ENCODE measurements around the gene NUS1. TPM values are rescaled to one million over a fixed set of nuclear protein-coding genes. Genes with fewer than 3 reads are reported as not detected.
"Not testable (repeated sequence)": the region's sequence is repeated elsewhere in the genome, so short reads cannot be mapped to it uniquely, and the experiment has no call there.

The NUS1 gene
- total RNA-seq, 1 experiment from 2014 or later = 41.1 TPM

- intact Hi-C loops (cut with micrococcal nuclease; ENCODE audit: unreplicated experiment) = no loop called here
- H3K27me3 Mint-ChIP-seq (ENCODE audit: insufficient read depth, unreplicated experiment) = no peaks in the 10 kb centered on the region
- Histone ChIP-seq H3K4me1 (no peaks in the 10 kb centered on the region), H3K9me3 (no peaks in the 10 kb centered on the region), H3K4me3 (ENCODE audit: low read depth, low read length) (no peak overlapping the region), H3K36me3 (ENCODE audit: control insufficient read depth, insufficient read depth, low read length) (no peaks in the 10 kb centered on the region), H3K27me3 (replicated peaks; ENCODE audit: control insufficient read depth, insufficient read depth, low read length) (no peaks in the 10 kb centered on the region)
- peaks cover 9% of the 10 kb centered on the region for H3K9me3 Mint-ChIP-seq (ENCODE audit: unreplicated experiment)
- POLR2A ChIA-PET = no interaction called here
- no peak overlapping the region for H3K27ac Mint-ChIP-seq (ENCODE audit: unreplicated experiment)
- no peaks in the 10 kb centered on the region for H3K36me3 Mint-ChIP-seq (ENCODE audit: insufficient read depth, unreplicated experiment)
- BruUV-seq (replicated peaks) = no TSS peak
- no peak for DNase-seq
- no peak for TF ChIP-seq CTCF (IDR thresholded peaks at IDR 0.05; ENCODE audit: insufficient read depth in 1 of 2, low read depth in 1 of 2, low read length in 1 of 2, severe bottlenecking in 1 of 2, unreplicated experiment in 1 of 2)
- no peaks in the 10 kb centered on the region for H3K4me1 Mint-ChIP-seq (ENCODE audit: low read depth, unreplicated experiment)
- H3K4me3 Mint-ChIP-seq (ENCODE audit: unreplicated experiment) = no peak overlapping the region
- CTCF ChIA-PET = no interaction called here
These were observed 37.5 kb upstream of the NUS1 start for GRCh38 chr6:117637770-117638169.

GRCh38 chr6:117642976-117643375 lies 32.3 kb upstream of the NUS1 start:
- H3K4me3 Mint-ChIP-seq (ENCODE audit: unreplicated experiment) = no peak overlapping the region
- ChIA-PET CTCF (no interaction called here), POLR2A (no interaction called here)
- no peak overlapping the region for H3K27ac Mint-ChIP-seq (ENCODE audit: unreplicated experiment)
- Histone ChIP-seq H3K27me3 (replicated peaks; ENCODE audit: control insufficient read depth, insufficient read depth, low read length) (no peaks in the 10 kb centered on the region), H3K4me3 (ENCODE audit: low read depth, low read length) (no peak overlapping the region), H3K36me3 (ENCODE audit: control insufficient read depth, insufficient read depth, low read length) (no peaks in the 10 kb centered on the region), H3K9me3 (no peaks in the 10 kb centered on the region), H3K4me1 (no peaks in the 10 kb centered on the region)
- no TSS peak for BruUV-seq (replicated peaks)
- H3K9me3 Mint-ChIP-seq (ENCODE audit: unreplicated experiment) = no peaks in the 10 kb centered on the region
- H3K27me3 Mint-ChIP-seq (ENCODE audit: insufficient read depth, unreplicated experiment) = no peaks in the 10 kb centered on the region
- H3K36me3 Mint-ChIP-seq (ENCODE audit: insufficient read depth, unreplicated experiment) = no peaks in the 10 kb centered on the region
- no peaks in the 10 kb centered on the region for H3K4me1 Mint-ChIP-seq (ENCODE audit: low read depth, unreplicated experiment)
- no peak for TF ChIP-seq CTCF (IDR thresholded peaks at IDR 0.05; ENCODE audit: insufficient read depth in 1 of 2, low read depth in 1 of 2, low read length in 1 of 2, severe bottlenecking in 1 of 2, unreplicated experiment in 1 of 2)
- intact Hi-C loops (cut with micrococcal nuclease; ENCODE audit: unreplicated experiment) = no loop called here
- no peak for DNase-seq

- H3K27me3 Mint-ChIP-seq (ENCODE audit: insufficient read depth, unreplicated experiment); H3K4me1 Mint-ChIP-seq (ENCODE audit: low read depth, unreplicated experiment); BruUV-seq (replicated peaks); CTCF ChIA-PET; H3K36me3 ChIP-seq (ENCODE audit: control insufficient read depth, insufficient read depth, low read length); H3K9me3 ChIP-seq; intact Hi-C loops (cut with micrococcal nuclease; ENCODE audit: unreplicated experiment); DNase-seq; H3K36me3 Mint-ChIP-seq (ENCODE audit: insufficient read depth, unreplicated experiment); H3K4me1 ChIP-seq; H3K4me3 Mint-ChIP-seq (ENCODE audit: unreplicated experiment); H3K27me3 ChIP-seq (replicated peaks; ENCODE audit: control insufficient read depth, insufficient read depth, low read length); H3K27ac Mint-ChIP-seq (ENCODE audit: unreplicated experiment); POLR2A ChIA-PET; H3K4me3 ChIP-seq (ENCODE audit: low read depth, low read length); H3K9me3 Mint-ChIP-seq (ENCODE audit: unreplicated experiment): not testable (repeated sequence)
These were observed 23.3 kb upstream of the NUS1 start for GRCh38 chr6:117651984-117652383.

- no peak overlapping the region for H3K4me3 Mint-ChIP-seq (ENCODE audit: unreplicated experiment)
- ChIA-PET CTCF (no interaction called here), POLR2A (no interaction called here)
- H3K27me3 ChIP-seq (replicated peaks; ENCODE audit: control insufficient read depth, insufficient read depth, low read length) = no peaks in the 10 kb centered on the region
- DNase-seq = no peak
- H3K36me3 Mint-ChIP-seq (ENCODE audit: insufficient read depth, unreplicated experiment) = no peaks in the 10 kb centered on the region
- no peaks in the 10 kb centered on the region for H3K9me3 ChIP-seq
- H3K4me1 Mint-ChIP-seq (ENCODE audit: low read depth, unreplicated experiment) = no peaks in the 10 kb centered on the region
- no peaks in the 10 kb centered on the region for H3K4me1 ChIP-seq
- peaks cover 9% of the 10 kb centered on the region for H3K9me3 Mint-ChIP-seq (ENCODE audit: unreplicated experiment)
- intact Hi-C loops (cut with micrococcal nuclease; ENCODE audit: unreplicated experiment) = no loop called here
- H3K27ac Mint-ChIP-seq (ENCODE audit: unreplicated experiment) = no peak overlapping the region
- no peaks in the 10 kb centered on the region for H3K36me3 ChIP-seq (ENCODE audit: control insufficient read depth, insufficient read depth, low read length)
- H3K27me3 Mint-ChIP-seq (ENCODE audit: insufficient read depth, unreplicated experiment) = no peaks in the 10 kb centered on the region
- no peak for TF ChIP-seq CTCF (IDR thresholded peaks at IDR 0.05; ENCODE audit: insufficient read depth in 1 of 2, low read depth in 1 of 2, low read length in 1 of 2, severe bottlenecking in 1 of 2, unreplicated experiment in 1 of 2)
- no peak overlapping the region for H3K4me3 ChIP-seq (ENCODE audit: low read depth, low read length)
- no TSS peak for BruUV-seq (replicated peaks)
These were observed 21.3 kb upstream of the NUS1 start for GRCh38 chr6:117653949-117654348.
